Ishikawa (cell line): ENCODE data around the gene MICOS13.

ENCODE experiments used
- CEBPB ChIP-seq: IDR thresholded peaks from 2 replicates; pipeline ENCODE4 v1.6.1; 2012
- CREB1 ChIP-seq: IDR thresholded peaks from 2 replicates; pipeline ENCODE4 v1.6.1; 2012; ENCODE audit warnings: low read depth
- EGR1 ChIP-seq: IDR thresholded peaks from 2 replicates; pipeline ENCODE4 v1.6.1; 2012
- EP300 ChIP-seq: IDR thresholded peaks from 2 replicates; pipeline ENCODE4 v1.6.1; 2012; ENCODE audit warnings: borderline replicate concordance
- NFIC ChIP-seq: IDR thresholded peaks from 2 replicates; pipeline ENCODE4 v1.6.1; 2012
- REST ChIP-seq: IDR thresholded peaks from 2 replicates; pipeline ENCODE4 v1.6.1; 2012; ENCODE audit warnings: low read depth, mild to moderate bottlenecking
- TAF1 ChIP-seq: IDR thresholded peaks from 2 replicates; pipeline ENCODE4 v1.6.1; 2012; ENCODE audit warnings: low read depth, mild to moderate bottlenecking
- YY1 ChIP-seq: IDR thresholded peaks from 2 replicates; pipeline ENCODE4 v1.6.1; 2012; ENCODE audit warnings: low read depth

GRCh38 chr19:5669212-5669611 is 11.1 kb downstream of the MICOS13 start:
- TF ChIP-seq CREB1 = no peak
- TF ChIP-seq TAF1 = no peak
- TF ChIP-seq EP300 = no peak
- no peak for TF ChIP-seq CEBPB
- no peak for TF ChIP-seq NFIC
- no peak for TF ChIP-seq REST
- TF ChIP-seq YY1 = no peak
- TF ChIP-seq EGR1 = no peak
